A549 (cell line): Measurements from ENCODE around the gene OCA2. TPM values are rescaled to one million over a fixed set of nuclear protein-coding genes. Genes with fewer than 3 reads are reported as not detected.

Source experiments
- ATAC-seq, 2 experiments: fragments of 200-7000 bp in 1 of 2; fragments of >200 bp in 1 of 2; cut with Nextera tagmentation in 1 of 2; cut with Tn5 transposase in 1 of 2; 3 replicates each; pipeline versions ENCODE4 v1.8.0 to v1.9.1; 2018 to 2020; ENCODE audit warnings: mild to moderate bottlenecking in 1 of 2, moderate library complexity in 1 of 2
- CTCF ChIA-PET: fragments of 300-600 bp; sonication (Branson Sonifier 250); formaldehyde crosslinking; extraction: SDS; loops from one replicate; lab custom pipeline; 2021; ENCODE audit warnings: antibody characterized with exemption, inconsistent platforms; lab: Yijun Ruan, JAX
- POLR2A ChIA-PET: fragments of 350-600 bp; formaldehyde crosslinking; extraction: SDS; loops from one replicate; lab custom pipeline; 2021; ENCODE audit warnings: antibody characterized with exemption, inconsistent platforms; lab: Yijun Ruan, JAX
- DNase-seq, 2 experiments: peaks; one replicate each; pipeline versions ENCODE4 v3.0.0 to v3.0.0-alpha.2; 2011 to 2016; ENCODE audit warnings: low read depth in 1 of 2, low spot score in 1 of 2
- FAIRE-seq: peaks from 2 replicates; lab custom pipeline; 2011; peaks lifted over from hg19 to GRCh38; lab: Jason Lieb, UNC
- H3K27ac ChIP-seq, 2 experiments: fragments of >200 bp; sonication (Bioruptor Twin); formaldehyde crosslinking; 3 replicates each; pipeline ENCODE4 v1.5.1; 2016 to 2017
- H3K4me1 ChIP-seq: fragments of >200 bp; sonication (Bioruptor Twin); formaldehyde crosslinking; 3 replicates; pipeline ENCODE4 v1.6.1; 2016
- H3K4me2 ChIP-seq: fragments of >200 bp; sonication (Bioruptor Twin); formaldehyde crosslinking; 3 replicates; pipeline ENCODE4 v1.6.1; 2016
- H3K4me3 ChIP-seq: fragments of >200 bp; sonication (Bioruptor Twin); formaldehyde crosslinking; 3 replicates; pipeline ENCODE4 v1.5.1; 2016
- H3K9me3 ChIP-seq: fragments of >200 bp; sonication (Bioruptor Twin); formaldehyde crosslinking; 3 replicates; pipeline ENCODE4 v1.6.1; 2016
- ATOH8 ChIP-seq: fragments of 250-450 bp; sonication (Bioruptor Pico); IDR thresholded peaks from 2 replicates; pipeline ENCODE4 v1.5.0; 2020; ENCODE audit warnings: low read depth, mild to moderate bottlenecking, moderate library complexity
- BHLHE40 ChIP-seq: IDR thresholded peaks from 2 replicates; pipeline ENCODE4 v1.6.1; 2012; ENCODE audit warnings: low read depth, low read length, inconsistent platforms
- CBX2 ChIP-seq: fragments of 200-600 bp; sonication (generic); IDR thresholded peaks from 2 replicates; pipeline ENCODE4 v1.6.1; 2016; ENCODE audit warnings: low read depth, mild to moderate bottlenecking, borderline replicate concordance
- CHD2 ChIP-seq: fragments of 150-350 bp; IDR thresholded peaks from 2 replicates; pipeline ENCODE4 v1.6.1; 2014; ENCODE audit warnings: low read length; ENCODE audit not compliant: partially characterized antibody
- CTCF ChIP-seq: fragments of >200 bp; sonication (Bioruptor Twin); formaldehyde crosslinking; IDR thresholded peaks from 3 replicates; pipeline ENCODE4 v1.5.1; 2016
- EP300 ChIP-seq, 2 experiments: fragments of >200 bp; sonication (Bioruptor Twin); formaldehyde crosslinking; IDR thresholded peaks; 2 replicates in 1 of 2; 3 replicates in 1 of 2; pipeline ENCODE4 v1.6.1; 2016 to 2017
- ESRRA ChIP-seq: fragments of 150-350 bp; IDR thresholded peaks from 2 replicates; pipeline ENCODE4 v1.6.1; 2014; ENCODE audit warnings: mild to moderate bottlenecking, low read length, borderline replicate concordance
- FOSL2 ChIP-seq, 2 experiments: fragments of 450-650 bp in 1 of 2; fragments of >200 bp in 1 of 2; sonication (Bioruptor Twin) in 1 of 2; formaldehyde crosslinking; IDR thresholded peaks; 2 replicates each; pipeline versions ENCODE4 v1.5.0 to v1.6.1; 2016 to 2020; ENCODE audit warnings: mild to moderate bottlenecking in 1 of 2, moderate library complexity in 1 of 2
- GATA3 ChIP-seq: IDR thresholded peaks from 2 replicates; pipeline ENCODE4 v1.6.1; 2012; ENCODE audit warnings: borderline replicate concordance
- HEYL ChIP-seq: fragments of 250-450 bp; sonication (Bioruptor Pico); IDR thresholded peaks from 2 replicates; pipeline ENCODE4 v1.8.0; 2021; ENCODE audit warnings: mild to moderate bottlenecking, moderate library complexity
- HOXA7 ChIP-seq: fragments of 250-450 bp; sonication (Bioruptor Pico); IDR thresholded peaks from 2 replicates; pipeline ENCODE4 v1.5.0; 2020; ENCODE audit warnings: mild to moderate bottlenecking, moderate library complexity
- HOXB13 ChIP-seq: fragments of 250-450 bp; sonication (Bioruptor Pico); IDR thresholded peaks from 2 replicates; pipeline ENCODE4 v1.5.0; 2020; ENCODE audit warnings: low read depth, mild to moderate bottlenecking, moderate library complexity
- HOXB5 ChIP-seq: fragments of 250-450 bp; sonication (Bioruptor Pico); IDR thresholded peaks from 2 replicates; pipeline ENCODE4 v1.5.0; 2020; ENCODE audit warnings: mild to moderate bottlenecking, moderate library complexity
- KDM1A ChIP-seq: fragments of 200-600 bp; sonication (generic); IDR thresholded peaks from 2 replicates; pipeline ENCODE4 v1.6.1; 2016; ENCODE audit warnings: low read depth, mild to moderate bottlenecking
- MAFK ChIP-seq: fragments of 450-650 bp; IDR thresholded peaks from 2 replicates; pipeline ENCODE4 v1.6.1; 2014; ENCODE audit not compliant: partially characterized antibody
- MYC ChIP-seq: IDR thresholded peaks from 2 replicates; pipeline ENCODE4 v1.6.1; 2012; ENCODE audit warnings: mild to moderate bottlenecking, inconsistent platforms, low read length, improper control_type of control experiment, borderline replicate concordance
- NPAS2 ChIP-seq: fragments of 250-450 bp; sonication (Bioruptor Pico); IDR thresholded peaks from 2 replicates; pipeline ENCODE4 v1.8.0; 2022; ENCODE audit warnings: mild to moderate bottlenecking, moderate library complexity, borderline replicate concordance
- POLR2A ChIP-seq: IDR thresholded peaks from 2 replicates; pipeline ENCODE4 v1.6.1; 2012; ENCODE audit warnings: mild to moderate bottlenecking, low read length
- RCOR1 ChIP-seq: fragments of 150-350 bp; IDR thresholded peaks from 2 replicates; pipeline ENCODE4 v1.6.1; 2014; ENCODE audit warnings: antibody characterized with exemption, low read length, low read depth
- RNF2 ChIP-seq: fragments of 200-600 bp; sonication (generic); IDR thresholded peaks from 2 replicates; pipeline ENCODE4 v1.6.1; 2016; ENCODE audit warnings: low read depth, mild to moderate bottlenecking, antibody characterized with exemption, moderate library complexity, borderline replicate concordance
- SMC3 ChIP-seq: fragments of >200 bp; sonication (Bioruptor Twin); formaldehyde crosslinking; IDR thresholded peaks from 3 replicates; pipeline ENCODE4 v1.6.1; 2018; ENCODE audit warnings: inconsistent platforms
- TP53 ChIP-seq: fragments of 250-450 bp; sonication (Bioruptor Pico); IDR thresholded peaks from 2 replicates; pipeline ENCODE4 v1.5.0; 2021; ENCODE audit warnings: mild to moderate bottlenecking, moderate library complexity
- USF2 ChIP-seq: fragments of 450-650 bp; IDR thresholded peaks from 2 replicates; pipeline ENCODE4 v1.6.1; 2014; ENCODE audit warnings: antibody characterized with exemption
- ZFP36 ChIP-seq: fragments of 450-650 bp; IDR thresholded peaks from 2 replicates; pipeline ENCODE4 v1.6.1; 2014; ENCODE audit warnings: borderline replicate concordance; ENCODE audit not compliant: partially characterized antibody
- ZSCAN20 ChIP-seq: fragments of 250-450 bp; sonication (Bioruptor Pico); IDR thresholded peaks from 2 replicates; pipeline ENCODE4 v1.8.0; 2022; ENCODE audit warnings: mild to moderate bottlenecking, moderate library complexity
- WGBS: methylation state at CpG from one replicate; pipeline ENCODE4 v1.1.6; 2017; ENCODE audit errors: missing lambda C conversion rate; 5-methylcytosine and 5-hydroxymethylcytosine counted together
- polyA plus RNA-seq, 4 experiments: library from polyadenylated mRNA; depleted of rRNA in 3 of 4; stranded (reverse); fragments of >200 nt; fragmentation: RNase III in 1 of 4; extraction: RNeasy Plus Mini Kit Qiagen cat#74134 plus additional on column Dnase treatment in 1 of 4; gene quantifications; 2 replicates in 3 of 4; 3 replicates in 1 of 4; pipeline ENCODE4 v1.2.3, GENCODE V29; 2011 to 2017
- TF ChIP-seq, protein P1 (sequence below): fragments of >200 bp; sonication (Bioruptor Twin); formaldehyde crosslinking; IDR thresholded peaks from 2 replicates; pipeline ENCODE4 v1.6.1; 2016
- TF ChIP-seq, protein P2 (sequence below): IDR thresholded peaks from 2 replicates; pipeline ENCODE4 v1.6.1; 2012
- TF ChIP-seq, protein P3 (sequence below): fragments of >200 bp; sonication (Bioruptor Twin); formaldehyde crosslinking; IDR thresholded peaks from 3 replicates; pipeline ENCODE4 v1.6.1; 2016
- TF ChIP-seq, protein P4 (sequence below): fragments of 200-600 bp; sonication (generic); IDR thresholded peaks from 2 replicates; pipeline ENCODE4 v1.6.1; 2016; ENCODE audit warnings: antibody characterized with exemption, mild to moderate bottlenecking, moderate library complexity

OCA2 gene
- polyA plus RNA-seq, 2 of the 4 experiments (the other 2 are of a cell fraction): 0.17 to 0.25 TPM

DNA sequence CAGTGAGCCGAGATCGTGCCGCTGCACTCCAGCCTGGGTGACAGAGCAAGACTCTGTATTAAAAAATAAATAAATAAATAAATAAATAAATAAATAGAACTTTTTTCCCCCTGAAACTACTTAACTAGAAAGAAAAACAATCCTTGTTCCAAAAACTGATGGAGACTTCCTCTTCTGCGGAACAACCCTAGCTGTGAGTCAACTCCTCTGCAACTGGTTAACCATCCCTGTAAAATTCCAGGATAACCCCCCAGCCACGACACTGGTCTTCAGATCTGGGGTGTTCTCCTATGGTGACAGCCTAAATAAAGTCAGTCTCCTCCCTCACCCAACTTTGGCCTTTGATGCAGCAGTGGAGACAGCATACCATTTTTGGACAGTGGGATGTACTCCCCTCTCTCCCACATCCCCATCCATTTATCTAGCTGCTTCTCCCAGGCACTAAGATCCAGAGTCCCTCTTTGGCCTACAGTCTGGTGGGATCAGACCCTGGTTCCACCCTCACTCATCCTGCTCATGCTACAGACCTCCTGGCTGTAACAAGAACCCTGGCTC is 352.6 kb downstream of the OCA2 start (continued):
- no peak for TF ChIP-seq MYC

DNA sequence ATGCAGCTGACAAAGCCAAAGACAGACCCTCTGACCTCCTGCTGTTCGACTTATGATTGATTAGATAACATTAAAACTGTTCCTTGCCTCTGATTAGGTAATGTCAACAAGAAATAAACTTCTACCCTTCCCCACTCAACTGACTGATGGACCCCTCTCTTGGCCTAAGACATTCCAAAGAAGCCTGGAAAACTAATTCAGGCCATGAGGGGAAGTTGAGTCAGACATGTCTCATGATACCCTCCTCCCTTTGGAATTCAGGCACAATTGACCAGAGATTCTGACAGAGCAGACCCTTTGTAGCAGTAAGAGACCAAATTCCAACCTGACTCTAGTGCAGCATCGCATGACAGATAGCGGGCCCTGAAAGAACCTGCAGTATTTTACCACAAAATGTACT is 354.5 kb downstream of the OCA2 start:
- ATAC-seq (no peak), DNase-seq (no peak), FAIRE-seq (no peak)
- Histone ChIP-seq H3K9me3 (peaks cover 5% of the 10 kb centered on the region; the same call in 1 of the 3 replicates), H3K4me2 (no peak overlapping the region), H3K27ac (no peak overlapping the region), H3K4me1 (no peaks in the 10 kb centered on the region), H3K4me3 (no peak overlapping the region)
- TF ChIP-seq POLR2A (no peak), EP300 (IDR thresholded peaks at IDR 0.05) (no peak), ZFP36 (no peak), ATOH8 (CRISPR knock-in tag) (no peak), HOXA7 (CRISPR knock-in tag) (no peak), GATA3 (no peak), KDM1A (no peak), FOSL2 (IDR thresholded peaks at IDR 0.05) (no peak), FOSL2 (CRISPR knock-in tag; IDR thresholded peaks at IDR 0.05) (no peak), CHD2 (no peak), HEYL (CRISPR knock-in tag) (no peak), HOXB5 (no peak), TP53 (CRISPR knock-in tag) (no peak), MAFK (no peak), CTCF (no peak), NPAS2 (CRISPR knock-in tag) (no peak)
- TF ChIP-seq, protein P1, sequence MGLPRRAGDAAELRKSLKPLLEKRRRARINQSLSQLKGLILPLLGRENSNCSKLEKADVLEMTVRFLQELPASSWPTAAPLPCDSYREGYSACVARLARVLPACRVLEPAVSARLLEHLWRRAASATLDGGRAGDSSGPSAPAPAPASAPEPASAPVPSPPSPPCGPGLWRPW: no peak
- TF ChIP-seq, protein P2, sequence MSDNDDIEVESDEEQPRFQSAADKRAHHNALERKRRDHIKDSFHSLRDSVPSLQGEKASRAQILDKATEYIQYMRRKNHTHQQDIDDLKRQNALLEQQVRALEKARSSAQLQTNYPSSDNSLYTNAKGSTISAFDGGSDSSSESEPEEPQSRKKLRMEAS: no peak
- TF ChIP-seq, protein P3, sequence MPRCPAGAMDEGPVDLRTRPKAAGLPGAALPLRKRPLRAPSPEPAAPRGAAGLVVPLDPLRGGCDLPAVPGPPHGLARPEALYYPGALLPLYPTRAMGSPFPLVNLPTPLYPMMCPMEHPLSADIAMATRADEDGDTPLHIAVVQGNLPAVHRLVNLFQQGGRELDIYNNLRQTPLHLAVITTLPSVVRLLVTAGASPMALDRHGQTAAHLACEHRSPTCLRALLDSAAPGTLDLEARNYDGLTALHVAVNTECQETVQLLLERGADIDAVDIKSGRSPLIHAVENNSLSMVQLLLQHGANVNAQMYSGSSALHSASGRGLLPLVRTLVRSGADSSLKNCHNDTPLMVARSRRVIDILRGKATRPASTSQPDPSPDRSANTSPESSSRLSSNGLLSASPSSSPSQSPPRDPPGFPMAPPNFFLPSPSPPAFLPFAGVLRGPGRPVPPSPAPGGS: no peak
- POLR2A ChIA-PET: no interaction called here
- 19% methylated on average over 3 of the region's 3 CpGs for WGBS
- CTCF ChIA-PET: no interaction called here

- peaks cover 5% of the 10 kb centered on the region; the same call in 1 of the 3 replicates for H3K9me3 ChIP-seq
- H3K4me2 ChIP-seq: no peak overlapping the region
- ChIA-PET CTCF (no interaction called here), POLR2A (no interaction called here)
- WGBS: 13% methylated on average over 8 of the region's 8 CpGs
- no peak for ATAC-seq
- no peak for DNase-seq
- H3K4me1 ChIP-seq: no peaks in the 10 kb centered on the region
- FAIRE-seq: no peak
- H3K4me3 ChIP-seq: no peak overlapping the region
- no peak overlapping the region for H3K27ac ChIP-seq
- TF ChIP-seq BHLHE40 (no peak), MAFK (no peak), RCOR1 (no peak), HOXB13 (no peak), CBX2 (no peak), EP300 (IDR thresholded peaks at IDR 0.05) (no peak), ESRRA (no peak), USF2 (no peak), ZSCAN20 (CRISPR knock-in tag) (no peak), SMC3 (no peak), RNF2 (no peak)
- TF ChIP-seq, protein P4, sequence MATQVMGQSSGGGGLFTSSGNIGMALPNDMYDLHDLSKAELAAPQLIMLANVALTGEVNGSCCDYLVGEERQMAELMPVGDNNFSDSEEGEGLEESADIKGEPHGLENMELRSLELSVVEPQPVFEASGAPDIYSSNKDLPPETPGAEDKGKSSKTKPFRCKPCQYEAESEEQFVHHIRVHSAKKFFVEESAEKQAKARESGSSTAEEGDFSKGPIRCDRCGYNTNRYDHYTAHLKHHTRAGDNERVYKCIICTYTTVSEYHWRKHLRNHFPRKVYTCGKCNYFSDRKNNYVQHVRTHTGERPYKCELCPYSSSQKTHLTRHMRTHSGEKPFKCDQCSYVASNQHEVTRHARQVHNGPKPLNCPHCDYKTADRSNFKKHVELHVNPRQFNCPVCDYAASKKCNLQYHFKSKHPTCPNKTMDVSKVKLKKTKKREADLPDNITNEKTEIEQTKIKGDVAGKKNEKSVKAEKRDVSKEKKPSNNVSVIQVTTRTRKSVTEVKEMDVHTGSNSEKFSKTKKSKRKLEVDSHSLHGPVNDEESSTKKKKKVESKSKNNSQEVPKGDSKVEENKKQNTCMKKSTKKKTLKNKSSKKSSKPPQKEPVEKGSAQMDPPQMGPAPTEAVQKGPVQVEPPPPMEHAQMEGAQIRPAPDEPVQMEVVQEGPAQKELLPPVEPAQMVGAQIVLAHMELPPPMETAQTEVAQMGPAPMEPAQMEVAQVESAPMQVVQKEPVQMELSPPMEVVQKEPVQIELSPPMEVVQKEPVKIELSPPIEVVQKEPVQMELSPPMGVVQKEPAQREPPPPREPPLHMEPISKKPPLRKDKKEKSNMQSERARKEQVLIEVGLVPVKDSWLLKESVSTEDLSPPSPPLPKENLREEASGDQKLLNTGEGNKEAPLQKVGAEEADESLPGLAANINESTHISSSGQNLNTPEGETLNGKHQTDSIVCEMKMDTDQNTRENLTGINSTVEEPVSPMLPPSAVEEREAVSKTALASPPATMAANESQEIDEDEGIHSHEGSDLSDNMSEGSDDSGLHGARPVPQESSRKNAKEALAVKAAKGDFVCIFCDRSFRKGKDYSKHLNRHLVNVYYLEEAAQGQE: no peak
These were observed 355.5 kb downstream of the OCA2 start for GRCh38 chr15:27743638-27744037.
